ENCODE data around the gene AKR1A1. TPM values are rescaled to one million over a fixed set of nuclear protein-coding genes. Genes with fewer than 3 reads are reported as not detected.

AKR1A1 gene
- total RNA-seq, 4 donors from 2014 or later = 45.6 to 64.0 (median 51.0) TPM

- no peaks in the 10 kb centered on the region for H3K27me3 ChIP-seq
- intact Hi-C loops (cut with DNase I) = loop anchor here (5.0 kb wide), 1 partner anchor 102 kb away; the partner anchor contains the start of genes GPBP1L1 and TMEM69
- H3K27ac ChIP-seq (replicated peaks in 1 of 4) = peak overlapping the region; percentile 88 to 97 (median 94)
- DNase-seq (ENCODE audit: extremely low spot score) = no peak
- TF ChIP-seq EP300 (IDR thresholded peaks at IDR 0.05) (no peak), POLR2A (IDR thresholded peaks at IDR 0.05; ENCODE audit: low read depth) (no peak), POLR2AphosphoS5 (IDR thresholded peaks at IDR 0.05) (no peak), CTCF (IDR thresholded peaks at IDR 0.05) (no peak)
- WGBS = 0% methylated on average over 5 of the region's 5 CpGs
- no peaks in the 10 kb centered on the region for H3K9me3 ChIP-seq
- peaks cover 22 to 51% (median 32%) of the 10 kb centered on the region in 4 donors for H3K4me1 ChIP-seq
- peak overlapping the region; percentile 90 to 100 (median 92) for H3K4me3 ChIP-seq
- H3K36me3 ChIP-seq = no peaks in the 10 kb centered on the region
These were observed 34.4 kb downstream of the AKR1A1 start for GRCh38 chr1:45585110-45585426.

- Histone ChIP-seq H3K4me1 (peaks cover 22 to 52% (median 35%) of the 10 kb centered on the region in 4 donors), H3K9me3 (no peaks in the 10 kb centered on the region), H3K36me3 (no peaks in the 10 kb centered on the region), H3K27me3 (no peaks in the 10 kb centered on the region), H3K4me3 (peak overlapping the region; percentile 90 to 100 (median 92)), H3K27ac (replicated peaks in 1 of 4) (peak overlapping the region; percentile 88 to 97 (median 94))
- intact Hi-C loops (cut with DNase I) = loop anchor here (5.0 kb wide), 1 partner anchor 102 kb away; the partner anchor contains the start of genes GPBP1L1 and TMEM69
- 32% methylated on average over 7 of the region's 7 CpGs for WGBS
- TF ChIP-seq POLR2A (IDR thresholded peaks at IDR 0.05; ENCODE audit: low read depth) (no peak), CTCF (IDR thresholded peaks at IDR 0.05) (no peak), POLR2AphosphoS5 (IDR thresholded peaks at IDR 0.05) (no peak), EP300 (IDR thresholded peaks at IDR 0.05) (no peak)
- DNase-seq (ENCODE audit: extremely low spot score) = no peak
These were observed 35.0 kb downstream of the AKR1A1 start for GRCh38 chr1:45585496-45586075.

GRCh38 chr1:45586769-45587168 is 36.1 kb downstream of the AKR1A1 start:
- intact Hi-C loops (cut with DNase I) = loop anchor here (5.0 kb wide), 1 partner anchor 101 kb away; the partner anchor contains the start of genes GPBP1L1 and TMEM69
- DNase-seq (ENCODE audit: extremely low spot score) = no peak
- no peaks in the 10 kb centered on the region for H3K9me3 ChIP-seq
- TF ChIP-seq POLR2AphosphoS5 (IDR thresholded peaks at IDR 0.05) (no peak), POLR2A (IDR thresholded peaks at IDR 0.05; ENCODE audit: low read depth) (no peak), EP300 (IDR thresholded peaks at IDR 0.05) (no peak), CTCF (IDR thresholded peaks at IDR 0.05) (no peak)
- no peak overlapping the region for H3K4me3 ChIP-seq
- no peaks in the 10 kb centered on the region for H3K27me3 ChIP-seq
- H3K4me1 ChIP-seq = peaks cover 22 to 52% (median 40%) of the 10 kb centered on the region in 4 donors
- peaks cover 0 to 7% (median 2%) of the 10 kb centered on the region in 4 donors for H3K36me3 ChIP-seq
- WGBS = 70% methylated on average over 4 of the region's 4 CpGs
- H3K27ac ChIP-seq (replicated peaks in 1 of 4) = no peak overlapping the region

- no peak for DNase-seq (ENCODE audit: extremely low spot score)
- 75% methylated on average over 1 of the region's 1 CpG for WGBS
- H3K36me3 ChIP-seq = peaks cover 8 to 36% (median 25%) of the 10 kb centered on the region in 4 donors
- no peak overlapping the region for H3K27ac ChIP-seq (replicated peaks in 1 of 4)
- no peak for TF ChIP-seq CTCF (IDR thresholded peaks at IDR 0.05)
- no peak for TF ChIP-seq POLR2AphosphoS5 (IDR thresholded peaks at IDR 0.05)
- no peak for TF ChIP-seq EP300 (IDR thresholded peaks at IDR 0.05)
- TF ChIP-seq POLR2A (IDR thresholded peaks at IDR 0.05; ENCODE audit: low read depth) = no peak
- H3K27me3 ChIP-seq = no peaks in the 10 kb centered on the region
- intact Hi-C loops (cut with DNase I) = loop anchor here (5.0 kb wide), 1 partner anchor 97 kb away; the partner anchor contains the start of genes GPBP1L1 and TMEM69
- H3K4me3 ChIP-seq = no peak overlapping the region
- no peaks in the 10 kb centered on the region for H3K9me3 ChIP-seq
- H3K4me1 ChIP-seq = peaks cover 17 to 39% (median 33%) of the 10 kb centered on the region in 4 donors
These were observed 39.2 kb downstream of the AKR1A1 start for GRCh38 chr1:45589861-45590260.

Measured in esophagus muscularis mucosa (tissue), 4 donors.